GM12873 (cell line): Measurements from ENCODE around the gene LCN9.

Experiments
- TF ChIP-seq, protein P1 (sequence below): IDR thresholded peaks from 2 replicates; pipeline ENCODE4 v1.5.1; 2012; ENCODE audit warnings: low read depth, mild to moderate bottlenecking, moderate library complexity, low read length, control low read depth; ENCODE audit not compliant: insufficient read depth; ENCODE audit errors: missing control alignments

Gene LCN9

DNA sequence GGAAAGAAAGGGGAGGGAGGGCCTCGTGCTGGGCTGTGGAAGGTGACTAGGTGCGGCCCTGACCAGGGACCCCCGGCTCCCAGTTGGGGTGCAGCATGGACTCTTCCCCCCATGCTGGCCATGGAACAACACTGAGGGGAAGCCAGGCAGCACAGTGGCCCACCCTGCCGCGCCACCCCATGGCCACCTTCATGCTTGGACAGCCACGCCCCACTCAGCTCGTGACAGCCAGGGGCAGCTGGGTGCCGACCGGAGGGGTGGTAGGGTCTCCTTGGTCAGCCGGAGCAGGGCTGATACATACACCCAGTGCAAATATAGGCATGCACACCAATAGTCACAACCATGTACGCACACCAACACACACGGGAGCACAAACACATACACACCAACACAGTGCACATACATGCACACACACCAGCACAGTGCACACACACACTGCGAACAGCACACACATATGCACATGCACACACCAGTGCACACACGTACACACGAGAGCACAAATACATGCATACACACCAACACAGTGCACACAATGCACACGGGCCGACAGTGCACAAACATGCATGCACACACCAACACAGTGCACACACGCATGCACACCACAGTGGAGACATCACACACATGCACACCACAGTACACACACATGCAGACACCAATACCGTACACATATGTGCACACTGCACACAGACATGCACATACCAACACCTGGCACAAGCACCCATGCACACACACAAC lies 27.9 kb downstream of the LCN9 start:
- TF ChIP-seq, protein P1, sequence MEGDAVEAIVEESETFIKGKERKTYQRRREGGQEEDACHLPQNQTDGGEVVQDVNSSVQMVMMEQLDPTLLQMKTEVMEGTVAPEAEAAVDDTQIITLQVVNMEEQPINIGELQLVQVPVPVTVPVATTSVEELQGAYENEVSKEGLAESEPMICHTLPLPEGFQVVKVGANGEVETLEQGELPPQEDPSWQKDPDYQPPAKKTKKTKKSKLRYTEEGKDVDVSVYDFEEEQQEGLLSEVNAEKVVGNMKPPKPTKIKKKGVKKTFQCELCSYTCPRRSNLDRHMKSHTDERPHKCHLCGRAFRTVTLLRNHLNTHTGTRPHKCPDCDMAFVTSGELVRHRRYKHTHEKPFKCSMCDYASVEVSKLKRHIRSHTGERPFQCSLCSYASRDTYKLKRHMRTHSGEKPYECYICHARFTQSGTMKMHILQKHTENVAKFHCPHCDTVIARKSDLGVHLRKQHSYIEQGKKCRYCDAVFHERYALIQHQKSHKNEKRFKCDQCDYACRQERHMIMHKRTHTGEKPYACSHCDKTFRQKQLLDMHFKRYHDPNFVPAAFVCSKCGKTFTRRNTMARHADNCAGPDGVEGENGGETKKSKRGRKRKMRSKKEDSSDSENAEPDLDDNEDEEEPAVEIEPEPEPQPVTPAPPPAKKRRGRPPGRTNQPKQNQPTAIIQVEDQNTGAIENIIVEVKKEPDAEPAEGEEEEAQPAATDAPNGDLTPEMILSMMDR: no peak

DNA sequence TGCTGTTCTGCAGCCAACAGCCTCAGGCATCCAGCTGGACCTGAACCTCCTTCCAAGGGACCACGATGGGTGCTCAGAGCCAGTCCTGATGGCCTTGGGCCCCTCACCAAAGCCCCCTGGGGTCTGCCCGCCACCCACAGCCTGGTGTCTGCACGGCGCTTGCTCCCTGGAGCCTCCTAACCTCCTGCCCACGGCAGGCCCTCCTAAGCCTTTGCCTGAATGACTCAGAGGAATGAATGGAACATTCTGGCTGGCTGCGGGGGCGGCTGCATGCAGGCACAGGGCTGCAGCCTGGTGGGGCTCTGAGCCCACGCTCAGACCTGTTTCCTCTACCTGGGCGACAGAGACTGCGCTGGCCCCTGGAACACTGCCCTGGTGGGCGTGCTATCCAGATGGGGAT lies 29.3 kb downstream of the LCN9 start:
- TF ChIP-seq, protein P1: no peak

DNA sequence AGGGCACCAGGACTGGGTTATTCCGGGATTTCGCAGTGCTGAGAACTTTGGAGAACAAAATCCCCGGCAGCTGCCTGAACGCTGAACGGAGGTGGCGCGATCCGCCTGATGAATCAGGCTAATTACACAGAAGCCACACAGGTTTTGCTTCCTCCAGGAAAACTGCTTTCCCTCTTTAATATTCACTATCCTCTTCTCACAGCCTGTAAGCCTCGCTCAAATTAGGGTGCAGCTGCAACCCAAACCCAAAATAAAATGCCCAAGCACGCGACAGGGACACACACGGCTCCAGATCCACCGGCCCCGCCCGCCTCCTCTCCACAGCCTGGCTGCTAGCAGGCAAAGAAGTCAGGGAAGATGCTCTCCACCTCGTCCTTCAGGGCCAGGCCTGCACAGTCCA lies 30.2 kb downstream of the LCN9 start:
- TF ChIP-seq, protein P1: no peak

DNA sequence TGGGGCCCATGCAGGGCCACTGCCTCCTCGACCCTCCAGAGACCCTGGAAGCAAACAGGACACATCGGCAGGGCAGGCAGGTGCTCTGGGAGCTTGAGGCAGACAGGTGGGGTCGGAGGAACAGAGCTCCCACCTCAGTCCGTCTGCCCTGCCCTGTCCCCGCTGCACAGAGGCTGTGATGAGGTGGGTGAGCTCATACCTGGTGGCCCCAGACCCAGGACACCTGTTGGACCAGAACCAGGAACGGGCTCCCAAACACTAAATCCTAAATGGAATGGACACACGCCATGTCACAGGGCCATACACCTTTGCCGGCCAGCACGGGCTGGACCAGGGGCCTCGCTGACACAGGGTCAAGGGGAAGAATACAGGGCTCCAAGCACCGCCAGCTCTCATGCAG lies 30.7 kb downstream of the LCN9 start:
- TF ChIP-seq, protein P1: no peak

DNA sequence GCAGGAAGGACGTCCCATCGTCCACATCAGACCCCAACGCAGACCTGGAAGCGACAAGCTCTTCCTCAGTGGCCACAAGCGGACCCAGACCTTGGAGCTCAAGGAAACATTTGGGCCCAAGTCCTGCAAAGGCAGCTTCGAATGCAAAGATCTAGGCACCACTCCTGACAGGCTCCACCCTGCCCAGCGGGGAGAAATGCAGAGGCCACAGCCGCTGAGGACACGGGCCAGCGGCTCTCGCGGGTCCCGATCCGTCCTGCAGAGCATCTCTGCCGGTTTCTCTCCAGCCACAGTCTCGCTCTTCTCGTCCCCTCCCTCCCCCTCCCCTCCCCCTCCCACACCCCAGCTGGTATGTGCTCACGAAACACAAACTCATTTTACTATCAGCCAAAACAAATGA lies 31.3 kb downstream of the LCN9 start:
- TF ChIP-seq, protein P1: no peak

DNA sequence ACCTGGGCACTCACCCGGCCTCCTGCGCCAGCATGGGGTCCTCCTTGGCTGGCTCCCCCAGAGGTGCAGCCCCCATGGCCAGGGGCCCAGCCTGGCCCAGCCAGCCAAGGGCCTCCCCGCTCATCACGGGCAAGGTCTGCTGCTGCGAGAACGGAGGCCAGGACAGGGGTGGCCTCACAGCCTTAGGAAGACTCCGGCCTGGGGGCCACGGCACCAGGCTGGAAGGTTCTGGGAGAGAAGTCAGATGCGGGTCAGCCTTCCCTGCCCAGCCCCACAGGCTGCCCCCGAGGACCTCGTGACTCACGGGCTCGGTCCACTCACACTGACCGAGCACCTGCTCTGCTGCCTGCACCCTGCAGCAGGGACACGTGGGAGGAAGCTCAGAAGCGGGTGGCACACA lies 31.9 kb downstream of the LCN9 start:
- TF ChIP-seq, protein P1: no peak

DNA sequence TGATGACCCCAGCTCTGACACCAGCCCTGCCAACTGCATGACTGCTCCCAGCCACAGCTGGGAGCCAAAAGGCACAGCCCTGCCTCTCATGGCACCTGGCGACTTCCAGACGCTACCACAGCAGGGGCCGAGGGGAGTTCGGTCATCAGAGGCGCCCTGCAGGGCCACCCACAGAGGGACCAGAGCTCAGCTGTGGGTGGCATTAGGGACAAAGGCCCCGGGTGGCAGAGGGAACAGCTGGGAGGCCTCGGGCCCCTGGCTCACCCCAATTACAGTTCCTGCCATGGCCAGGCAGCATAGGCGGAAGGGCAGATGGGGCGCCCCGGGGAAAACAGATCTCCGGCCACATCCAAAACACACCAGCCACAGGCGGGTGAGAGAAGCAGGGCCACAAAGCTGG lies 32.5 kb downstream of the LCN9 start:
- TF ChIP-seq, protein P1: no peak

DNA sequence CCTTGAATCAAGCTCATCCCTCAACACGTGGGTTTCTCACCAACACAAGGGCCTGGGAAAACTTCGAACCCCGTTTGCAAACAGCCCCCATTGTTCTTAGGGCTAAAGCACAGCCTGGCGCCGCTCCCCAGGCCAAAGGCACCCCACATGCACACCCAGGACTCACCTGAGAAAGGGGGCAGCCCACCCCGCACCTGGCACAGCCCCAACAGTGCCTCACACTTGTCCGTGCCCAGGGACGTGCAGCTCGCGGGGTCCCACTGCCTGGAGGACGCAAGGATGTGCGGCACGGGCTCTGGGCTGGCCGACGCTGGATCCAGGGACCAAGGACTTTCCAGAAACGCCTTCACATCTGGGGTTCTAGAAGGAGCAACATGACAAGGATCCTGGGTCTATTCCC lies 33.3 kb downstream of the LCN9 start:
- TF ChIP-seq, protein P1: no peak
